PFSK-1 (cell line): ENCODE measurements around the gene ABCA10.

Experiments
- FOXP2 ChIP-seq: optimal IDR thresholded peaks from 2 replicates; pipeline ENCODE3; 2011; ENCODE audit warnings: borderline replicate concordance, control low read depth, inconsistent platforms; ENCODE audit not compliant: insufficient read depth; ENCODE audit errors: extremely low read length, extremely low read depth
- POLR2AphosphoS5 ChIP-seq: IDR thresholded peaks from 2 replicates; pipeline ENCODE4 v1.6.1; 2012; ENCODE audit warnings: low read depth, mild to moderate bottlenecking, control low read depth, low read length, moderate library complexity
- REST ChIP-seq, 2 experiments: IDR thresholded peaks; 2 replicates each; pipeline versions ENCODE4 v1.6.1 to v1.8.0; 2011 to 2012; ENCODE audit warnings: low read depth in 2 of 2, low read length in 2 of 2, control low read depth in 1 of 2, inconsistent platforms in 1 of 2, mild to moderate bottlenecking in 1 of 2, moderate library complexity in 1 of 2; ENCODE audit not compliant: insufficient read depth in 1 of 2
- SIN3A ChIP-seq: IDR thresholded peaks from 2 replicates; pipeline ENCODE4 v1.6.1; 2012; ENCODE audit warnings: mild to moderate bottlenecking, low read length, moderate library complexity, borderline replicate concordance; ENCODE audit not compliant: insufficient read depth
- TAF1 ChIP-seq: IDR thresholded peaks from 2 replicates; pipeline ENCODE4 v1.6.1; 2012; ENCODE audit warnings: low read length, control low read depth, borderline replicate concordance; ENCODE audit not compliant: insufficient read depth

Gene ABCA10

GRCh38 chr17:69213059-69213813 is 15.4 kb downstream of the ABCA10 start:
- TF ChIP-seq SIN3A = no peak
- TF ChIP-seq REST (IDR thresholded peaks at IDR 0.05; ENCODE audit: insufficient read depth in 1 of 2, low read depth in 2 of 2, low read length in 2 of 2) = no peak
- TF ChIP-seq POLR2AphosphoS5 = no peak
- no peak for TF ChIP-seq FOXP2
- TF ChIP-seq TAF1 = no peak

DNA sequence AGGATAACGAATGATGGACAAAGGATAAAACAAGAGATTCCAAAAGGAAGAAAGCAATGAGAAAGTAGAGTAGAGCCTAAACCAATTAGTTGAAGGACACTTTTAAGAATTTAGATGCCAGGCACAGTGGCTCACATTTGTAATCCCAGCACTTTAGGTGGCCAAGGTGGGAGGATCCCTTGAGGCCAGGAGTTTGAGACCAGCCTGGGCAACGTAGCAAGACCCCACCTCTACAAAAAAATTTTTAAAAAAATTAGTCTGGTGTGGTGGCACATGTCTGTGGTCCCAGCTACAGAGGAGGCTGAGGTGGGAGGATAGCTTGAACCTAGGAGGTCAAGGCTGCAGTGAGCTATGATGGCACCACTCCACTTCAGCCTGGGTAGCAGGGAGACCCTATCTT is 20.0 kb downstream of the ABCA10 start:
- TF ChIP-seq REST (IDR thresholded peaks at IDR 0.05; ENCODE audit: insufficient read depth in 1 of 2, low read depth in 2 of 2, low read length in 2 of 2) = no peak
- TF ChIP-seq SIN3A = no peak
- TF ChIP-seq POLR2AphosphoS5 = no peak
- TF ChIP-seq FOXP2 = no peak
- no peak for TF ChIP-seq TAF1

GRCh38 chr17:69207151-69207550 is 21.5 kb downstream of the ABCA10 start:
- TF ChIP-seq TAF1 (no peak), POLR2AphosphoS5 (no peak), FOXP2 (no peak), SIN3A (no peak), REST (IDR thresholded peaks at IDR 0.05; ENCODE audit: insufficient read depth in 1 of 2, low read depth in 2 of 2, low read length in 2 of 2) (no peak)

DNA sequence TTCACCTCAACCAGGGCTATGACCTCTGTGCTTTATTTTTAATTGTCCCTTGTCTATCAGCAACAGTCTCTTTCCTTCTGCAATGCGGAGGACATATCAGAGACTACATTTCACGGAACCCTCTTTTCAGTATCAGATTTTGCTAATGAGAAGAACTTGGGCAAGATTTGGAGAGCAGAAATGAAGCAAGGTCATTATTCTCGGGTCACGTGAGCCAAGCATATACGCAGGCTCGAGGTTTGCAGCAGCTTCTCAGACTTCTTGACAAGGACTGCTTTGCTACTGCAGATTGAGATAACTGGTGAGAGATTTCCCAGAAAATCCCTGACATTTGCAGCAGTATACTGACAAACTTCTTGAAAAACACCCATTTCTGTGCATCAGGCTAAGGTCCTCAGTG is 30.4 kb downstream of the ABCA10 start:
- TF ChIP-seq POLR2AphosphoS5 (no peak), REST (IDR thresholded peaks at IDR 0.05; ENCODE audit: insufficient read depth in 1 of 2, low read depth in 2 of 2, low read length in 2 of 2) (no peak)

- TF ChIP-seq FOXP2 = no peak
These were observed 35.9 kb downstream of the ABCA10 start for GRCh38 chr17:69192754-69193153.
